BJ (cell line): Measurements from ENCODE around the gene AGPAT2. TPM values are rescaled to one million over a fixed set of nuclear protein-coding genes. Genes with fewer than 3 reads are reported as not detected.

ENCODE experiments used
- CTCF ChIA-PET: fragments of 350-600 bp; formaldehyde crosslinking; extraction: SDS; loops from one replicate; lab custom pipeline; 2021; ENCODE audit warnings: antibody characterized with exemption, inconsistent platforms; lab: Yijun Ruan, JAX
- POLR2A ChIA-PET: fragments of 300-600 bp; sonication (Branson Sonifier 250); formaldehyde crosslinking; extraction: SDS; loops from one replicate; lab custom pipeline; 2021; ENCODE audit warnings: antibody characterized with exemption; lab: Charles Lee
- DNase-seq: peaks from one replicate; pipeline ENCODE4 v3.0.0-alpha.2; 2011; ENCODE audit warnings: low read depth
- H3K27me3 ChIP-seq: 2 replicates; pipeline ENCODE4 v1.6.0; 2011; ENCODE audit warnings: low read length; ENCODE audit not compliant: control insufficient read depth, insufficient read depth
- H3K36me3 ChIP-seq: 2 replicates; pipeline ENCODE4 v1.5.1; 2011; ENCODE audit warnings: low read length; ENCODE audit not compliant: control insufficient read depth, insufficient read depth
- H3K4me3 ChIP-seq: 2 replicates; pipeline ENCODE4 v1.5.1; 2011; ENCODE audit warnings: low read depth, mild to moderate bottlenecking, control low read depth, low read length
- polyA plus RNA-seq: library from polyadenylated mRNA; depleted of rRNA; stranded (reverse); fragments of >200 nt; gene quantifications from 2 replicates; pipeline ENCODE4 v1.2.3, GENCODE V29; 2011; rRNA removed
- small RNA-seq: library from RNA; depleted of rRNA; stranded (forward); fragments of <200 nt; gene quantifications from one replicate; pipeline ENCODE3, GENCODE V24; 2012; ENCODE audit warnings: low replicate concordance, low read depth; ENCODE audit not compliant: insufficient read length
- TF ChIP-seq, protein P1 (sequence below): IDR thresholded peaks from 2 replicates; pipeline ENCODE4 v1.5.1; 2011; ENCODE audit warnings: low read depth, mild to moderate bottlenecking, control low read depth, inconsistent platforms, low read length, moderate library complexity; ENCODE audit not compliant: insufficient read depth

AGPAT2 gene
- polyA plus RNA-seq, 1 experiment: 68.3 TPM

DNA sequence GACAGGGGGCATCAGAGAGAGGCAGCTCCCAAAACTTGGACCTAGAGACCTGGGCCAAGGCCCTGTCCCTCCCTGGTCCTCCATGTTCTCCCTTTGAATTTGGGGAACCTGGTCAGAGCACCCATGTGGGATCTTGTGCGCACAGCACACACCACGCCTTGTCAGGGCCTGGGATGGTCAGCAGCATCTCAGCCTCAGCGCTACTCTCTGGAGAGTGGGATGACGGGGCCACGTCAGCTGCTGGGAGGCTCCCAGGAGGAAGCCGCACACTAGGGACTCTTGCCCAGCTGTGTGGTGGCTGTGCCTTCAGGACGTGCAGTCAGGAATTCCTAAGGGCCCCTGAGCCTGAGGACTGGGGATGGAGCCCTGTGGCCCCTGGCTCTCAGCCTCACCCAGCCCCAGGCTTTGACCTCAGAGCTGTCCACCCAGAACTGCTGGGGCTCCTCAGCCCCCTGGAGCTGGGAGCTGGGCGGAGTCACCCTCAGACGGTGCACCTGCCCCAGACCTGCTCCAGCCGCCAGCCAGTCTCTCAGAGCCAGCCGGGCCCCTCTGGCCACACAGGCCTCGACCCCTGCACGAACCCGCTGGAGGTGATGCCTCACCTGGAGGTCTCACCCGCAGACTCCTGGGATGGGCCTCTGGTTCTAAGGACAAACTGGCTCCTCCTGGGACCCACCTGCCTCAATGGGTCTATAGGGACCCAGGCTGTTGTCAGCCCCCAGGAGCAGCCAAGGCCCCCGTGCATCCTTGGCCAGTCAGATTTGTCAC lies 62.9 kb downstream of the AGPAT2 start:
- Histone ChIP-seq H3K27me3 (no peaks in the 10 kb centered on the region), H3K36me3 (no peaks in the 10 kb centered on the region), H3K4me3 (no peak overlapping the region)
- DNase-seq: no peak
- POLR2A ChIA-PET: no interaction called here
- CTCF ChIA-PET: interaction anchor here (0.9 to 8.5 kb wide), 16 partner anchors 9 to 137 kb away, joined by 3 to 385 read pairs (median 8); no protein-coding TSS in a partner anchor
- TF ChIP-seq, protein P1, sequence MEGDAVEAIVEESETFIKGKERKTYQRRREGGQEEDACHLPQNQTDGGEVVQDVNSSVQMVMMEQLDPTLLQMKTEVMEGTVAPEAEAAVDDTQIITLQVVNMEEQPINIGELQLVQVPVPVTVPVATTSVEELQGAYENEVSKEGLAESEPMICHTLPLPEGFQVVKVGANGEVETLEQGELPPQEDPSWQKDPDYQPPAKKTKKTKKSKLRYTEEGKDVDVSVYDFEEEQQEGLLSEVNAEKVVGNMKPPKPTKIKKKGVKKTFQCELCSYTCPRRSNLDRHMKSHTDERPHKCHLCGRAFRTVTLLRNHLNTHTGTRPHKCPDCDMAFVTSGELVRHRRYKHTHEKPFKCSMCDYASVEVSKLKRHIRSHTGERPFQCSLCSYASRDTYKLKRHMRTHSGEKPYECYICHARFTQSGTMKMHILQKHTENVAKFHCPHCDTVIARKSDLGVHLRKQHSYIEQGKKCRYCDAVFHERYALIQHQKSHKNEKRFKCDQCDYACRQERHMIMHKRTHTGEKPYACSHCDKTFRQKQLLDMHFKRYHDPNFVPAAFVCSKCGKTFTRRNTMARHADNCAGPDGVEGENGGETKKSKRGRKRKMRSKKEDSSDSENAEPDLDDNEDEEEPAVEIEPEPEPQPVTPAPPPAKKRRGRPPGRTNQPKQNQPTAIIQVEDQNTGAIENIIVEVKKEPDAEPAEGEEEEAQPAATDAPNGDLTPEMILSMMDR: no peak

DNA sequence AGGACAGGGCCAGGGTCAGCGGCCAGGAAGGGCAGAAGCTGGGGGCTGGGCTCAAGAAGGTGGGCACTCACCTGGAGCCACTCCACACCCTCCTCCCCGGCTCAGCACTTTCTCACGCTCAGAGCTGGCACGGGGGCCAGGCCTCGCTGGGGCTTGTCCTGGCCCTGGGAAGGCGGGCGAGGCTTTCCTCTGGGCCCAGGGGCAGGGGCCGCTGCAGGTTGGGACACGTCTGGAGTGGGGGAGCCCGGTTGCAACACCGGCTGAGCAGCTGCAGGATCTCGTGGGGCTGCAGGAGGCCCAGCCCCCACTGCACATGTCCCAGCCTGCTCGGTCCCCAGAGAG lies 63.4 kb downstream of the AGPAT2 start:
- H3K36me3 ChIP-seq: no peaks in the 10 kb centered on the region
- ChIA-PET CTCF (interaction anchor here (1.3 to 8.5 kb wide), 6 partner anchors 16 to 136 kb away, joined by 3 to 385 read pairs (median 9); no protein-coding TSS in a partner anchor), POLR2A (no interaction called here)
- H3K27me3 ChIP-seq: no peaks in the 10 kb centered on the region
- no peak for DNase-seq
- no peak overlapping the region for H3K4me3 ChIP-seq
- TF ChIP-seq, protein P1: no peak

Small RNA genes within 50 kb of the gene (small RNA-seq; reads per million reads assigned to genes)
- gene MIR126: 3,100 reads per million, percentile 98 among the genes with 10 or more reads in this experiment

Other genes starting within 250 kb of the AGPAT2 start
- gene INPP5E, start 247.6 kb downstream of the AGPAT2 start, polyA plus RNA-seq: 3.7 and 5.6 TPM in 2 replicates
- 15.5 and 24.4 TPM in 2 replicates for gene SEC16A, start 204.4 kb downstream of the AGPAT2 start, polyA plus RNA-seq
- 0.97 and 1.3 TPM in 2 replicates for gene NOTCH1, start 141.4 kb downstream of the AGPAT2 start, polyA plus RNA-seq
- 13.8 and 26.9 TPM in 2 replicates for gene EGFL7, start 24.5 kb downstream of the AGPAT2 start, polyA plus RNA-seq
- 0.17 and 0.42 TPM in 2 replicates for gene DIPK1B, start 25.1 kb upstream of the AGPAT2 start, polyA plus RNA-seq
- not detected in 2 replicates for gene LCN10, start 55.5 kb upstream of the AGPAT2 start, polyA plus RNA-seq
- not detected in 2 replicates for gene LCN6, start 61.1 kb upstream of the AGPAT2 start, polyA plus RNA-seq
- not detected in 2 replicates for gene LCN8, start 70.8 kb upstream of the AGPAT2 start, polyA plus RNA-seq
- gene LCN15, start 77.1 kb upstream of the AGPAT2 start, polyA plus RNA-seq: not detected in 2 replicates
- 51.5 and 62.5 TPM in 2 replicates for gene TMEM141, start 103.9 kb upstream of the AGPAT2 start, polyA plus RNA-seq
- 0.20 and 0.33 TPM in 2 replicates for gene CCDC183, start 108.9 kb upstream of the AGPAT2 start, polyA plus RNA-seq
- gene RABL6, start 120.5 kb upstream of the AGPAT2 start, polyA plus RNA-seq: 36.7 and 60.2 TPM in 2 replicates
- gene AJM1, start 155.0 kb upstream of the AGPAT2 start, polyA plus RNA-seq: 0.86 and 1.0 TPM in 2 replicates
- gene PHPT1, start 162.0 kb upstream of the AGPAT2 start, polyA plus RNA-seq: 116 and 233 TPM in 2 replicates
- gene MAMDC4, start 164.9 kb upstream of the AGPAT2 start, polyA plus RNA-seq: 0.86 and 1.6 TPM in 2 replicates
- 513 and 672 TPM in 2 replicates for gene EDF1, start 178.9 kb upstream of the AGPAT2 start, polyA plus RNA-seq
- 9.6 and 13.6 TPM in 2 replicates for gene TRAF2, start 199.1 kb upstream of the AGPAT2 start, polyA plus RNA-seq